HEK293 (cell line): ENCODE results near the gene TDG.

Source experiments
- CTCF ChIA-PET: fragments of 350-600 bp; formaldehyde crosslinking; extraction: SDS; loops from one replicate; lab custom pipeline; 2021; ENCODE audit warnings: antibody characterized with exemption; lab: Yijun Ruan, JAX
- POLR2A ChIA-PET: fragments of 300-600 bp; formaldehyde crosslinking; extraction: SDS; loops from one replicate; lab custom pipeline; 2020; ENCODE audit warnings: antibody characterized with exemption, inconsistent platforms; lab: Yijun Ruan, JAX
- H3K27ac ChIP-seq: fragments of 200-500 bp; sonication (Bioruptor generic); 2 replicates; pipeline ENCODE4 v1.5.1; 2014; ENCODE audit warnings: low read depth, low read length, control low read depth, inconsistent platforms; ENCODE audit errors: extremely low read depth
- H3K36me3 ChIP-seq, 2 experiments: fragments of 200-500 bp in 1 of 2; sonication (Bioruptor generic) in 1 of 2; 1 replicate in 1 of 2; 2 replicates in 1 of 2; pipeline ENCODE4 v1.5.1; 2014 to 2017; ENCODE audit warnings: inconsistent platforms in 2 of 2, low read length in 2 of 2; ENCODE audit not compliant: control insufficient read depth in 2 of 2, insufficient read depth in 1 of 2
- H3K4me1 ChIP-seq: fragments of 200-500 bp; sonication (Bioruptor generic); 2 replicates; pipeline ENCODE4 v1.5.1; 2014; ENCODE audit warnings: mild to moderate bottlenecking, low read length, inconsistent platforms; ENCODE audit not compliant: control insufficient read depth, insufficient read depth
- H3K4me3 ChIP-seq: 2 replicates; pipeline ENCODE4 v1.5.1; 2011; ENCODE audit warnings: low read depth, mild to moderate bottlenecking, control low read depth, low read length, moderate library complexity
- H3K9me3 ChIP-seq: fragments of 200-500 bp; sonication (Bioruptor generic); 2 replicates; pipeline ENCODE4 v1.5.1; 2014; ENCODE audit warnings: low read depth, low read length, inconsistent platforms; ENCODE audit not compliant: control insufficient read depth, insufficient read depth
- KLF10 ChIP-seq: fragments of 450-650 bp; IDR thresholded peaks from 2 replicates; pipeline ENCODE4 v1.5.1; 2018; ENCODE audit warnings: missing biosample characterization, mild to moderate bottlenecking, missing genetic modification characterization
- KLF16 ChIP-seq: fragments of 450-650 bp; formaldehyde crosslinking; IDR thresholded peaks from 2 replicates; pipeline ENCODE4 v1.5.1; 2017; ENCODE audit warnings: missing biosample characterization, missing genetic modification characterization
- KLF8 ChIP-seq: fragments of 450-650 bp; formaldehyde crosslinking; IDR thresholded peaks from 2 replicates; pipeline ENCODE4 v1.5.1; 2016; ENCODE audit warnings: missing biosample characterization, missing genetic modification characterization
- KLF9 ChIP-seq: fragments of 450-650 bp; formaldehyde crosslinking; IDR thresholded peaks from 2 replicates; pipeline ENCODE4 v1.5.1; 2016; ENCODE audit warnings: missing biosample characterization, missing genetic modification characterization, low read depth
- SALL2 ChIP-seq: fragments of 450-650 bp; formaldehyde crosslinking; IDR thresholded peaks from 2 replicates; pipeline ENCODE4 v1.5.0; 2017; ENCODE audit warnings: missing biosample characterization, mild to moderate bottlenecking, missing genetic modification characterization, borderline replicate concordance
- SCRT1 ChIP-seq: fragments of 450-650 bp; formaldehyde crosslinking; IDR thresholded peaks from 2 replicates; pipeline ENCODE4 v1.5.1; 2016; ENCODE audit warnings: missing biosample characterization, missing genetic modification characterization, borderline replicate concordance
- SETDB1 ChIP-seq: IDR thresholded peaks from one replicate; pipeline ENCODE4 v1.6.1; 2017; ENCODE audit warnings: mild to moderate bottlenecking, low read length, moderate library complexity, mixed read lengths; ENCODE audit not compliant: insufficient read length
- ZNF157 ChIP-seq: fragments of 450-650 bp; formaldehyde crosslinking; IDR thresholded peaks from 2 replicates; pipeline ENCODE4 v1.5.1; 2016; ENCODE audit warnings: missing biosample characterization, missing genetic modification characterization
- ZNF302 ChIP-seq: fragments of 450-650 bp; formaldehyde crosslinking; IDR thresholded peaks from 2 replicates; pipeline ENCODE4 v1.5.1; 2016; ENCODE audit warnings: missing biosample characterization, missing genetic modification characterization, low read depth
- ZNF37A ChIP-seq: fragments of 450-650 bp; IDR thresholded peaks from 2 replicates; pipeline ENCODE4 v1.5.1; 2018; ENCODE audit warnings: missing biosample characterization, missing genetic modification characterization
- ZNF394 ChIP-seq: fragments of 450-650 bp; formaldehyde crosslinking; IDR thresholded peaks from 2 replicates; pipeline ENCODE4 v1.5.1; 2016; ENCODE audit warnings: missing biosample characterization, missing genetic modification characterization, mild to moderate bottlenecking, moderate library complexity, borderline replicate concordance
- ZNF843 ChIP-seq: fragments of 450-650 bp; formaldehyde crosslinking; IDR thresholded peaks from 2 replicates; pipeline ENCODE4 v1.5.1; 2016; ENCODE audit warnings: missing biosample characterization, missing genetic modification characterization
- TF ChIP-seq, protein P1 (sequence below): fragments of 450-650 bp; formaldehyde crosslinking; IDR thresholded peaks from 2 replicates; pipeline ENCODE4 v1.5.1; 2016; ENCODE audit warnings: missing biosample characterization, missing genetic modification characterization
- TF ChIP-seq, protein P2 (sequence below): fragments of 450-650 bp; formaldehyde crosslinking; IDR thresholded peaks from 2 replicates; pipeline ENCODE4 v1.5.1; 2016; ENCODE audit warnings: missing biosample characterization, missing genetic modification characterization
- TF ChIP-seq, protein P3 (sequence below): fragments of 450-650 bp; formaldehyde crosslinking; IDR thresholded peaks from 2 replicates; pipeline ENCODE4 v1.5.1; 2016; ENCODE audit warnings: missing biosample characterization, missing genetic modification characterization
- TF ChIP-seq, protein P4 (sequence below): fragments of 450-650 bp; formaldehyde crosslinking; IDR thresholded peaks from 2 replicates; pipeline ENCODE4 v1.5.1; 2016; ENCODE audit warnings: missing biosample characterization, missing genetic modification characterization
- TF ChIP-seq, protein P5 (sequence below): fragments of 450-650 bp; formaldehyde crosslinking; IDR thresholded peaks from 2 replicates; pipeline ENCODE4 v1.5.1; 2016; ENCODE audit warnings: missing biosample characterization, missing genetic modification characterization
- TF ChIP-seq, protein P6 (sequence below): fragments of 450-650 bp; formaldehyde crosslinking; IDR thresholded peaks from 2 replicates; pipeline ENCODE4 v1.5.1; 2016; ENCODE audit warnings: missing biosample characterization, missing genetic modification characterization, borderline replicate concordance

The TDG gene

DNA sequence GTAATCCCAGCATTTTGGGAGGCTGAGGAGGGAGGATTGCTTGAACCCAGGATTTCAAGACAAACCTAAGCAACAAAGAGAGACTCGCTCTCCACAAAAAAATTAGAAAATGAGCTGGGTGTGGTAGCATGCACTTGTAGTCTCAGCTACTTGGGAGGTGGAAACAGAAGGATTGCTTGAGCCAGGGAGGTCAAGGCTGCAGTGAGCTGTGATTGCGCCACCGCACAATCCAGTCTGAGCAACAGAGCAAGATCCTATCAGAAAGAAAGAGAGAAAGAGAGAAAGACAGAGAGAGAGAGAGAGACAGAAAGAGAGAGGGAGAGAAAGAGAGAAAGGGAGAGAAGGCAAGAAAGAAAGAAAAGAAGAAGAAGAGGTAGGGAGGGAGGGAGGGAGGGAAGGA is 37.0 kb downstream of the TDG start:
- no peak for TF ChIP-seq ZNF37A (tag by site-specific recombination)
- TF ChIP-seq, protein P1, sequence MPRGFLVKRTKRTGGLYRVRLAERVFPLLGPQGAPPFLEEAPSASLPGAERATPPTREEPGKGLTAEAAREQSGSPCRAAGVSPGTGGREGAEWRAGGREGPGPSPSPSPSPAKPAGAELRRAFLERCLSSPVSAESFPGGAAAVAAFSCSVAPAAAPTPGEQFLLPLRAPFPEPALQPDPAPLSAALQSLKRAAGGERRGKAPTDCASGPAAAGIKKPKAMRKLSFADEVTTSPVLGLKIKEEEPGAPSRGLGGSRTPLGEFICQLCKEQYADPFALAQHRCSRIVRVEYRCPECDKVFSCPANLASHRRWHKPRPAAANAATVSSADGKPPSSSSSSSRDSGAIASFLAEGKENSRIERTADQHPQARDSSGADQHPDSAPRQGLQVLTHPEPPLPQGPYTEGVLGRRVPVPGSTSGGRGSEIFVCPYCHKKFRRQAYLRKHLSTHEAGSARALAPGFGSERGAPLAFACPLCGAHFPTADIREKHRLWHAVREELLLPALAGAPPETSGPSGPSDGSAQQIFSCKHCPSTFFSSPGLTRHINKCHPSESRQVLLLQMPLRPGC (tag by site-specific recombination), result no peak
- no peak for TF ChIP-seq KLF10
- no peak for TF ChIP-seq KLF9 (tag by site-specific recombination)
- TF ChIP-seq, protein P2, sequence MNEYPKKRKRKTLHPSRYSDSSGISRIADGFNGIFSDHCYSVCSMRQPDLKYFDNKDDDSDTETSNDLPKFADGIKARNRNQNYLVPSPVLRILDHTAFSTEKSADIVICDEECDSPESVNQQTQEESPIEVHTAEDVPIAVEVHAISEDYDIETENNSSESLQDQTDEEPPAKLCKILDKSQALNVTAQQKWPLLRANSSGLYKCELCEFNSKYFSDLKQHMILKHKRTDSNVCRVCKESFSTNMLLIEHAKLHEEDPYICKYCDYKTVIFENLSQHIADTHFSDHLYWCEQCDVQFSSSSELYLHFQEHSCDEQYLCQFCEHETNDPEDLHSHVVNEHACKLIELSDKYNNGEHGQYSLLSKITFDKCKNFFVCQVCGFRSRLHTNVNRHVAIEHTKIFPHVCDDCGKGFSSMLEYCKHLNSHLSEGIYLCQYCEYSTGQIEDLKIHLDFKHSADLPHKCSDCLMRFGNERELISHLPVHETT (tag by site-specific recombination), result no peak
- TF ChIP-seq SCRT1 (tag by site-specific recombination), result no peak
- no peak for TF ChIP-seq ZNF843 (tag by site-specific recombination)
- no peak for TF ChIP-seq SALL2
- TF ChIP-seq, protein P3, sequence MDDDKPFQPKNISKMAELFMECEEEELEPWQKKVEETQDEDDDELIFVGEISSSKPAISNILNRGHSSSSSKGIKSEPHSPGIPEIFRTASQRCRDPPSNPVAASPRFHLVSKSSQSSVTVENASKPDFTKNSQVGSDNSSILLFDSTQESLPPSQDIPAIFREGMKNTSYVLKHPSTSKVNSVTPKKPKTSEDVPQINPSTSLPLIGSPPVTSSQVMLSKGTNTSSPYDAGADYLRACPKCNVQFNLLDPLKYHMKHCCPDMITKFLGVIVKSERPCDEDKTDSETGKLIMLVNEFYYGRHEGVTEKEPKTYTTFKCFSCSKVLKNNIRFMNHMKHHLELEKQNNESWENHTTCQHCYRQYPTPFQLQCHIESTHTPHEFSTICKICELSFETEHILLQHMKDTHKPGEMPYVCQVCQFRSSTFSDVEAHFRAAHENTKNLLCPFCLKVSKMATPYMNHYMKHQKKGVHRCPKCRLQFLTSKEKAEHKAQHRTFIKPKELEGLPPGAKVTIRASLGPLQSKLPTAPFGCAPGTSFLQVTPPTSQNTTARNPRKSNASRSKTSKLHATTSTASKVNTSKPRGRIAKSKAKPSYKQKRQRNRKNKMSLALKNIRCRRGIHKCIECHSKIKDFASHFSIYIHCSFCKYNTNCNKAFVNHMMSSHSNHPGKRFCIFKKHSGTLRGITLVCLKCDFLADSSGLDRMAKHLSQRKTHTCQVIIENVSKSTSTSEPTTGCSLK (tag by site-specific recombination), result no peak
- no peak for TF ChIP-seq ZNF394
- TF ChIP-seq ZNF302 (tag by site-specific recombination), result no peak
- TF ChIP-seq, protein P4, sequence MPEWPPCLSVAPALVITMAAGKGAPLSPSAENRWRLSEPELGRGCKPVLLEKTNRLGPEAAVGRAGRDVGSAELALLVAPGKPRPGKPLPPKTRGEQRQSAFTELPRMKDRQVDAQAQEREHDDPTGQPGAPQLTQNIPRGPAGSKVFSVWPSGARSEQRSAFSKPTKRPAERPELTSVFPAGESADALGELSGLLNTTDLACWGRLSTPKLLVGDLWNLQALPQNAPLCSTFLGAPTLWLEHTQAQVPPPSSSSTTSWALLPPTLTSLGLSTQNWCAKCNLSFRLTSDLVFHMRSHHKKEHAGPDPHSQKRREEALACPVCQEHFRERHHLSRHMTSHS (tag by site-specific recombination), result no peak
- CTCF ChIA-PET, result interaction anchor here (0.7 kb wide), 1 partner anchor 134 kb away, joined by 3 read pairs; no protein-coding TSS in a partner anchor
- POLR2A ChIA-PET, result no interaction called here

DNA sequence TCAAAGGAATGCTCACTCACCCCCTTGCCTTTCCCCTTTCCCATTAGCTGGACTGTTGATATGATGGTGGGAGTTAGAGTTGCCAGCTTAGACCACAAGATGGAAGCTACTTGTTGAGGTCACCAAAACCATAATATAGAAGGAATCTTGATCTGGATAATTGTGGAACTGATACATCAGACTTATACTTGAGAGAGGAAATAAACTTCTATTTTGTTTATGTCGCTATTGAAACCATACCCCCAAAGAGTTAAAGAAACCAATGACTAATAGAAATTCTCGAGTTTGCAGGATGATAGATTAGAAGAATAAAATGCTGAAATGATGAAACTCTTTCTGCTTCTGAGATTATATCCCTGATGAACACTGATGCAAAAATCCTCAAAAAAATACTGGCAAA is 37.9 kb downstream of the TDG start:
- no peaks in the 10 kb centered on the region for H3K4me1 ChIP-seq
- H3K9me3 ChIP-seq, result no peaks in the 10 kb centered on the region
- ChIA-PET CTCF (no interaction called here), POLR2A (no interaction called here)
- no peak overlapping the region for H3K27ac ChIP-seq
- no peaks in the 10 kb centered on the region for H3K36me3 ChIP-seq
- TF ChIP-seq, protein P5, sequence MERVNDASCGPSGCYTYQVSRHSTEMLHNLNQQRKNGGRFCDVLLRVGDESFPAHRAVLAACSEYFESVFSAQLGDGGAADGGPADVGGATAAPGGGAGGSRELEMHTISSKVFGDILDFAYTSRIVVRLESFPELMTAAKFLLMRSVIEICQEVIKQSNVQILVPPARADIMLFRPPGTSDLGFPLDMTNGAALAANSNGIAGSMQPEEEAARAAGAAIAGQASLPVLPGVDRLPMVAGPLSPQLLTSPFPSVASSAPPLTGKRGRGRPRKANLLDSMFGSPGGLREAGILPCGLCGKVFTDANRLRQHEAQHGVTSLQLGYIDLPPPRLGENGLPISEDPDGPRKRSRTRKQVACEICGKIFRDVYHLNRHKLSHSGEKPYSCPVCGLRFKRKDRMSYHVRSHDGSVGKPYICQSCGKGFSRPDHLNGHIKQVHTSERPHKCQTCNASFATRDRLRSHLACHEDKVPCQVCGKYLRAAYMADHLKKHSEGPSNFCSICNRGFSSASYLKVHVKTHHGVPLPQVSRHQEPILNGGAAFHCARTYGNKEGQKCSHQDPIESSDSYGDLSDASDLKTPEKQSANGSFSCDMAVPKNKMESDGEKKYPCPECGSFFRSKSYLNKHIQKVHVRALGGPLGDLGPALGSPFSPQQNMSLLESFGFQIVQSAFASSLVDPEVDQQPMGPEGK, result no peak
- no peak for TF ChIP-seq KLF16
- TF ChIP-seq ZNF157 (tag by site-specific recombination), result no peak
- no peak for TF ChIP-seq SETDB1
- no peak for TF ChIP-seq KLF8
- TF ChIP-seq, protein P6, sequence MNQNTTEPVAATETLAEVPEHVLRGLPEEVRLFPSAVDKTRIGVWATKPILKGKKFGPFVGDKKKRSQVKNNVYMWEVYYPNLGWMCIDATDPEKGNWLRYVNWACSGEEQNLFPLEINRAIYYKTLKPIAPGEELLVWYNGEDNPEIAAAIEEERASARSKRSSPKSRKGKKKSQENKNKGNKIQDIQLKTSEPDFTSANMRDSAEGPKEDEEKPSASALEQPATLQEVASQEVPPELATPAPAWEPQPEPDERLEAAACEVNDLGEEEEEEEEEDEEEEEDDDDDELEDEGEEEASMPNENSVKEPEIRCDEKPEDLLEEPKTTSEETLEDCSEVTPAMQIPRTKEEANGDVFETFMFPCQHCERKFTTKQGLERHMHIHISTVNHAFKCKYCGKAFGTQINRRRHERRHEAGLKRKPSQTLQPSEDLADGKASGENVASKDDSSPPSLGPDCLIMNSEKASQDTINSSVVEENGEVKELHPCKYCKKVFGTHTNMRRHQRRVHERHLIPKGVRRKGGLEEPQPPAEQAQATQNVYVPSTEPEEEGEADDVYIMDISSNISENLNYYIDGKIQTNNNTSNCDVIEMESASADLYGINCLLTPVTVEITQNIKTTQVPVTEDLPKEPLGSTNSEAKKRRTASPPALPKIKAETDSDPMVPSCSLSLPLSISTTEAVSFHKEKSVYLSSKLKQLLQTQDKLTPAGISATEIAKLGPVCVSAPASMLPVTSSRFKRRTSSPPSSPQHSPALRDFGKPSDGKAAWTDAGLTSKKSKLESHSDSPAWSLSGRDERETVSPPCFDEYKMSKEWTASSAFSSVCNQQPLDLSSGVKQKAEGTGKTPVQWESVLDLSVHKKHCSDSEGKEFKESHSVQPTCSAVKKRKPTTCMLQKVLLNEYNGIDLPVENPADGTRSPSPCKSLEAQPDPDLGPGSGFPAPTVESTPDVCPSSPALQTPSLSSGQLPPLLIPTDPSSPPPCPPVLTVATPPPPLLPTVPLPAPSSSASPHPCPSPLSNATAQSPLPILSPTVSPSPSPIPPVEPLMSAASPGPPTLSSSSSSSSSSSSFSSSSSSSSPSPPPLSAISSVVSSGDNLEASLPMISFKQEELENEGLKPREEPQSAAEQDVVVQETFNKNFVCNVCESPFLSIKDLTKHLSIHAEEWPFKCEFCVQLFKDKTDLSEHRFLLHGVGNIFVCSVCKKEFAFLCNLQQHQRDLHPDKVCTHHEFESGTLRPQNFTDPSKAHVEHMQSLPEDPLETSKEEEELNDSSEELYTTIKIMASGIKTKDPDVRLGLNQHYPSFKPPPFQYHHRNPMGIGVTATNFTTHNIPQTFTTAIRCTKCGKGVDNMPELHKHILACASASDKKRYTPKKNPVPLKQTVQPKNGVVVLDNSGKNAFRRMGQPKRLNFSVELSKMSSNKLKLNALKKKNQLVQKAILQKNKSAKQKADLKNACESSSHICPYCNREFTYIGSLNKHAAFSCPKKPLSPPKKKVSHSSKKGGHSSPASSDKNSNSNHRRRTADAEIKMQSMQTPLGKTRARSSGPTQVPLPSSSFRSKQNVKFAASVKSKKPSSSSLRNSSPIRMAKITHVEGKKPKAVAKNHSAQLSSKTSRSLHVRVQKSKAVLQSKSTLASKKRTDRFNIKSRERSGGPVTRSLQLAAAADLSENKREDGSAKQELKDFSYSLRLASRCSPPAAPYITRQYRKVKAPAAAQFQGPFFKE (tag by site-specific recombination), result no peak
- TF ChIP-seq, all 188 proteins: peak for 0
- no peak overlapping the region for H3K4me3 ChIP-seq

More for the DNA sequence above, 37.0 kb downstream of the TDG start:
- Histone ChIP-seq H3K4me3 (no peak overlapping the region), H3K36me3 (no peaks in the 10 kb centered on the region), H3K27ac (no peak overlapping the region), H3K4me1 (no peaks in the 10 kb centered on the region), H3K9me3 (no peaks in the 10 kb centered on the region)
